GM13977 (cell line): Measurements from ENCODE around the gene GMDS.

ENCODE experiments used
- DNase-seq: peaks from one replicate; pipeline ENCODE4 v3.0.0; 2012; ENCODE audit warnings: low spot score
- CTCF ChIP-seq: IDR thresholded peaks from 2 replicates; pipeline ENCODE4 v1.5.1; 2012; ENCODE audit warnings: mild to moderate bottlenecking, control low read depth; ENCODE audit not compliant: insufficient read depth; ENCODE audit errors: extremely low read depth, missing control alignments
- in situ Hi-C: fragments of 300-500 bp; cut with MboI; formaldehyde crosslinking; loops from one replicate; pipeline ENCODE4 v1.12.0; 2022; ENCODE audit warnings: low sequenced_read_pairs, low pct_unique_long_range_greater_than_20kb, mixed read lengths, inconsistent platforms; ENCODE audit not compliant: unreplicated experiment

The GMDS gene

GRCh38 chr6:2266841-2267240, 21.4 kb upstream of the GMDS start:
- DNase-seq: no peak
- in situ Hi-C loops: no loop called here
- no peak for TF ChIP-seq CTCF

GRCh38 chr6:2266031-2266795, 20.8 kb upstream of the GMDS start:
- DNase-seq: no peak
- no peak for TF ChIP-seq CTCF
- in situ Hi-C loops: no loop called here

- in situ Hi-C loops: no loop called here
Observed at GRCh38 chr6:2264932-2265331, 19.5 kb upstream of the GMDS start.

GRCh38 chr6:2263896-2264295, 18.5 kb upstream of the GMDS start:
- in situ Hi-C loops: no loop called here
- no peak for DNase-seq
- TF ChIP-seq CTCF: no peak

More at GRCh38 chr6:2264932-2265331, 19.5 kb upstream of the GMDS start:
- no peak for TF ChIP-seq CTCF
- no peak for DNase-seq

GRCh38 chr6:2259574-2259973, 14.2 kb upstream of the GMDS start:
- DNase-seq: no peak
- TF ChIP-seq CTCF: no peak
- in situ Hi-C loops: no loop called here

- in situ Hi-C loops: no loop called here
- TF ChIP-seq CTCF: no peak
- DNase-seq: no peak
Observed at GRCh38 chr6:2259002-2259494, 13.6 kb upstream of the GMDS start.

GRCh38 chr6:2258112-2258511, 12.7 kb upstream of the GMDS start:
- TF ChIP-seq CTCF: no peak
- in situ Hi-C loops: no loop called here
- no peak for DNase-seq
